ENCODE results near the gene DAPK1.

The DAPK1 gene

GRCh38 chr9:87516222-87516925 is 18.7 kb downstream of the DAPK1 start:
- Histone ChIP-seq H3K9ac (ENCODE audit: low read depth in 1 of 2, low read length in 2 of 2) (no peak overlapping the region), H3K27ac (ENCODE audit: low read depth, low read length) (no peak overlapping the region), H3K4me1 (ENCODE audit: control insufficient read depth in 1 of 2, insufficient read depth in 2 of 2, low read length in 2 of 2) (peaks cover 8 to 16% of the 10 kb centered on the region in 2 donors)

GRCh38 chr9:87516926-87517290 is 19.2 kb downstream of the DAPK1 start:
- Histone ChIP-seq H3K9ac (ENCODE audit: low read depth in 1 of 2, low read length in 2 of 2) (no peak overlapping the region), H3K4me1 (ENCODE audit: control insufficient read depth in 1 of 2, insufficient read depth in 2 of 2, low read length in 2 of 2) (peaks cover 8 to 16% of the 10 kb centered on the region in 2 donors), H3K27ac (ENCODE audit: low read depth, low read length) (no peak overlapping the region)

More at GRCh38 chr9:87516222-87516925, 18.7 kb downstream of the DAPK1 start:
- H3K36me3 ChIP-seq (ENCODE audit: control insufficient read depth in 1 of 2, insufficient read depth in 2 of 2, low read length in 2 of 2), result peaks cover under 1% of the 10 kb centered on the region in 2 donors
- H3K9me3 ChIP-seq (ENCODE audit: control insufficient read depth in 1 of 2, low read length in 2 of 2), result no peaks in the 10 kb centered on the region
- no peaks in the 10 kb centered on the region for H3K27me3 ChIP-seq (ENCODE audit: control insufficient read depth in 1 of 2, insufficient read depth in 2 of 2, low read length in 2 of 2)
- H3K4me3 ChIP-seq (ENCODE audit: low read depth in 1 of 2, low read length in 2 of 2), result no peak overlapping the region

GRCh38 chr9:87517732-87518131 is 20.1 kb downstream of the DAPK1 start:
- Histone ChIP-seq H3K4me1 (ENCODE audit: control insufficient read depth in 1 of 2, insufficient read depth in 2 of 2, low read length in 2 of 2) (peaks cover 8 to 16% of the 10 kb centered on the region in 2 donors), H3K36me3 (ENCODE audit: control insufficient read depth in 1 of 2, insufficient read depth in 2 of 2, low read length in 2 of 2) (no peaks in the 10 kb centered on the region), H3K27ac (ENCODE audit: low read depth, low read length) (no peak overlapping the region)

More at GRCh38 chr9:87516926-87517290, 19.2 kb downstream of the DAPK1 start:
- no peaks in the 10 kb centered on the region for H3K9me3 ChIP-seq (ENCODE audit: control insufficient read depth in 1 of 2, low read length in 2 of 2)
- no peaks in the 10 kb centered on the region for H3K36me3 ChIP-seq (ENCODE audit: control insufficient read depth in 1 of 2, insufficient read depth in 2 of 2, low read length in 2 of 2)
- H3K27me3 ChIP-seq (ENCODE audit: control insufficient read depth in 1 of 2, insufficient read depth in 2 of 2, low read length in 2 of 2), result no peaks in the 10 kb centered on the region
- H3K4me3 ChIP-seq (ENCODE audit: low read depth in 1 of 2, low read length in 2 of 2), result no peak overlapping the region

GRCh38 chr9:87518702-87519335 is 21.2 kb downstream of the DAPK1 start:
- Histone ChIP-seq H3K36me3 (ENCODE audit: control insufficient read depth in 1 of 2, insufficient read depth in 2 of 2, low read length in 2 of 2) (no peaks in the 10 kb centered on the region), H3K27ac (ENCODE audit: low read depth, low read length) (no peak overlapping the region), H3K4me1 (ENCODE audit: control insufficient read depth in 1 of 2, insufficient read depth in 2 of 2, low read length in 2 of 2) (peaks cover 8 to 16% of the 10 kb centered on the region in 2 donors), H3K27me3 (ENCODE audit: control insufficient read depth in 1 of 2, insufficient read depth in 2 of 2, low read length in 2 of 2) (no peaks in the 10 kb centered on the region), H3K9me3 (ENCODE audit: control insufficient read depth in 1 of 2, low read length in 2 of 2) (no peaks in the 10 kb centered on the region), H3K9ac (ENCODE audit: low read depth in 1 of 2, low read length in 2 of 2) (no peak overlapping the region), H3K4me3 (ENCODE audit: low read depth in 1 of 2, low read length in 2 of 2) (no peak overlapping the region)

More at GRCh38 chr9:87517732-87518131, 20.1 kb downstream of the DAPK1 start:
- no peak overlapping the region for H3K4me3 ChIP-seq (ENCODE audit: low read depth in 1 of 2, low read length in 2 of 2)
- no peaks in the 10 kb centered on the region for H3K27me3 ChIP-seq (ENCODE audit: control insufficient read depth in 1 of 2, insufficient read depth in 2 of 2, low read length in 2 of 2)
- H3K9ac ChIP-seq (ENCODE audit: low read depth in 1 of 2, low read length in 2 of 2), result no peak overlapping the region
- H3K9me3 ChIP-seq (ENCODE audit: control insufficient read depth in 1 of 2, low read length in 2 of 2), result no peaks in the 10 kb centered on the region

GRCh38 chr9:87519461-87519860 is 21.8 kb downstream of the DAPK1 start:
- Histone ChIP-seq H3K9me3 (ENCODE audit: control insufficient read depth in 1 of 2, low read length in 2 of 2) (no peaks in the 10 kb centered on the region), H3K9ac (ENCODE audit: low read depth in 1 of 2, low read length in 2 of 2) (no peak overlapping the region), H3K4me1 (ENCODE audit: control insufficient read depth in 1 of 2, insufficient read depth in 2 of 2, low read length in 2 of 2) (peaks cover 8 to 15% of the 10 kb centered on the region in 2 donors), H3K36me3 (ENCODE audit: control insufficient read depth in 1 of 2, insufficient read depth in 2 of 2, low read length in 2 of 2) (no peaks in the 10 kb centered on the region), H3K27ac (ENCODE audit: low read depth, low read length) (no peak overlapping the region), H3K27me3 (ENCODE audit: control insufficient read depth in 1 of 2, insufficient read depth in 2 of 2, low read length in 2 of 2) (no peaks in the 10 kb centered on the region), H3K4me3 (ENCODE audit: low read depth in 1 of 2, low read length in 2 of 2) (no peak overlapping the region)

- Histone ChIP-seq H3K27me3 (ENCODE audit: control insufficient read depth in 1 of 2, insufficient read depth in 2 of 2, low read length in 2 of 2) (no peaks in the 10 kb centered on the region), H3K4me3 (ENCODE audit: low read depth in 1 of 2, low read length in 2 of 2) (no peak overlapping the region), H3K36me3 (ENCODE audit: control insufficient read depth in 1 of 2, insufficient read depth in 2 of 2, low read length in 2 of 2) (no peaks in the 10 kb centered on the region), H3K27ac (ENCODE audit: low read depth, low read length) (no peak overlapping the region), H3K4me1 (ENCODE audit: control insufficient read depth in 1 of 2, insufficient read depth in 2 of 2, low read length in 2 of 2) (peaks cover 8 to 9% of the 10 kb centered on the region in 2 donors), H3K9ac (ENCODE audit: low read depth in 1 of 2, low read length in 2 of 2) (no peak overlapping the region), H3K9me3 (ENCODE audit: control insufficient read depth in 1 of 2, low read length in 2 of 2) (no peaks in the 10 kb centered on the region)
Observed at GRCh38 chr9:87520172-87520683, 22.6 kb downstream of the DAPK1 start.

- Histone ChIP-seq H3K36me3 (ENCODE audit: control insufficient read depth in 1 of 2, insufficient read depth in 2 of 2, low read length in 2 of 2) (no peaks in the 10 kb centered on the region), H3K27me3 (ENCODE audit: control insufficient read depth in 1 of 2, insufficient read depth in 2 of 2, low read length in 2 of 2) (no peaks in the 10 kb centered on the region), H3K27ac (ENCODE audit: low read depth, low read length) (no peak overlapping the region), H3K9me3 (ENCODE audit: control insufficient read depth in 1 of 2, low read length in 2 of 2) (no peaks in the 10 kb centered on the region), H3K4me1 (ENCODE audit: control insufficient read depth in 1 of 2, insufficient read depth in 2 of 2, low read length in 2 of 2) (peaks cover 8 to 9% of the 10 kb centered on the region in 2 donors), H3K4me3 (ENCODE audit: low read depth in 1 of 2, low read length in 2 of 2) (no peak overlapping the region), H3K9ac (ENCODE audit: low read depth in 1 of 2, low read length in 2 of 2) (no peak overlapping the region)
Observed at GRCh38 chr9:87521834-87522233, 24.2 kb downstream of the DAPK1 start.

GRCh38 chr9:87524061-87524460 is 26.4 kb downstream of the DAPK1 start:
- Histone ChIP-seq H3K9ac (ENCODE audit: low read depth in 1 of 2, low read length in 2 of 2) (no peak overlapping the region), H3K27me3 (ENCODE audit: control insufficient read depth in 1 of 2, insufficient read depth in 2 of 2, low read length in 2 of 2) (no peaks in the 10 kb centered on the region), H3K36me3 (ENCODE audit: control insufficient read depth in 1 of 2, insufficient read depth in 2 of 2, low read length in 2 of 2) (no peaks in the 10 kb centered on the region), H3K27ac (ENCODE audit: low read depth, low read length) (no peak overlapping the region), H3K9me3 (ENCODE audit: control insufficient read depth in 1 of 2, low read length in 2 of 2) (no peaks in the 10 kb centered on the region), H3K4me3 (ENCODE audit: low read depth in 1 of 2, low read length in 2 of 2) (no peak overlapping the region), H3K4me1 (ENCODE audit: control insufficient read depth in 1 of 2, insufficient read depth in 2 of 2, low read length in 2 of 2) (peaks cover 4 to 5% of the 10 kb centered on the region in 2 donors)

- peaks cover 3 to 6% of the 10 kb centered on the region in 2 donors for H3K4me1 ChIP-seq (ENCODE audit: control insufficient read depth in 1 of 2, insufficient read depth in 2 of 2, low read length in 2 of 2)
- no peaks in the 10 kb centered on the region for H3K36me3 ChIP-seq (ENCODE audit: control insufficient read depth in 1 of 2, insufficient read depth in 2 of 2, low read length in 2 of 2)
- no peak overlapping the region for H3K27ac ChIP-seq (ENCODE audit: low read depth, low read length)
- no peak overlapping the region for H3K9ac ChIP-seq (ENCODE audit: low read depth in 1 of 2, low read length in 2 of 2)
- no peaks in the 10 kb centered on the region for H3K9me3 ChIP-seq (ENCODE audit: control insufficient read depth in 1 of 2, low read length in 2 of 2)
- no peak overlapping the region for H3K4me3 ChIP-seq (ENCODE audit: low read depth in 1 of 2, low read length in 2 of 2)
- no peaks in the 10 kb centered on the region for H3K27me3 ChIP-seq (ENCODE audit: control insufficient read depth in 1 of 2, insufficient read depth in 2 of 2, low read length in 2 of 2)
Observed at GRCh38 chr9:87525546-87526303, 28.1 kb downstream of the DAPK1 start.
